ENCODE results near the gene ZFHX3.

The ZFHX3 gene

DNA sequence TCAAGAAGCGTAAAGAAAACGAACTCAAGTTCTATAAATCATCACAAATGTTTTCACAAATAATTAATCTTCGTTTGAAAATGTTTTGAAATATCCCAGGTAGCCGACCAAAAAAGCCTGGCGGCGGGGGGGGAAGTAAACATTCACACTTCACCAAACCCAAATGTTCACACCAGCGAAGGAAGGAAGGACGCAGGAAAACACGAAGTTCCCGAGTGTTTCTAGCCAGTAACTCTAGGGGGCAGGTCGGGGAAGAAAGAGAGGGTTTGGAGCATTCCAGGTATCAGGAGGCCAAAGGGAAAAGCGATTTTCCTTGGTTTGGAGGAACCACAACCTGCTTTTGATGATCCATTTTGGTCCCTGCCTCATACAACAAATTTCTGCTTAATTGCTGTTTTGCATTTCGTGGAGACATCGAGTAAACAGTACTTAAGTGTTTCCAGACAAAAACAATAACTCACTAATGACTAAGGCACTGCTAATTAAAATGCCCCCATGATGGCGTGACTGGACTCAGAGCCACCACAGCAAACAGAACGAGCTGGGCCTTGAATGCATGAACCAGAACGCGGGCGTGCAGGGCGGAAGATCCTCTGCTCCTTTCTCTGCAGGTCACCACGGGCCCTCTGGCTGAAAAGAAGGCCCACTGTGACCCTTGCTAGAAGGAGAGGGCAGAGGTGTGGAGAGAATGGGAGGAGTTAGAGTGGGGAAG lies 16.6 kb downstream of the ZFHX3 start:
- ChIA-PET POLR2A (no interaction called here), CTCF (interaction anchor here (0.9 to 1.0 kb wide), 3 partner anchors 8 to 198 kb away, joined by 3 to 4 read pairs (median 3); no protein-coding TSS in a partner anchor)
- no peak for DNase-seq (ENCODE audit: extremely low spot score)
- TF ChIP-seq, protein P1, sequence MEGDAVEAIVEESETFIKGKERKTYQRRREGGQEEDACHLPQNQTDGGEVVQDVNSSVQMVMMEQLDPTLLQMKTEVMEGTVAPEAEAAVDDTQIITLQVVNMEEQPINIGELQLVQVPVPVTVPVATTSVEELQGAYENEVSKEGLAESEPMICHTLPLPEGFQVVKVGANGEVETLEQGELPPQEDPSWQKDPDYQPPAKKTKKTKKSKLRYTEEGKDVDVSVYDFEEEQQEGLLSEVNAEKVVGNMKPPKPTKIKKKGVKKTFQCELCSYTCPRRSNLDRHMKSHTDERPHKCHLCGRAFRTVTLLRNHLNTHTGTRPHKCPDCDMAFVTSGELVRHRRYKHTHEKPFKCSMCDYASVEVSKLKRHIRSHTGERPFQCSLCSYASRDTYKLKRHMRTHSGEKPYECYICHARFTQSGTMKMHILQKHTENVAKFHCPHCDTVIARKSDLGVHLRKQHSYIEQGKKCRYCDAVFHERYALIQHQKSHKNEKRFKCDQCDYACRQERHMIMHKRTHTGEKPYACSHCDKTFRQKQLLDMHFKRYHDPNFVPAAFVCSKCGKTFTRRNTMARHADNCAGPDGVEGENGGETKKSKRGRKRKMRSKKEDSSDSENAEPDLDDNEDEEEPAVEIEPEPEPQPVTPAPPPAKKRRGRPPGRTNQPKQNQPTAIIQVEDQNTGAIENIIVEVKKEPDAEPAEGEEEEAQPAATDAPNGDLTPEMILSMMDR (IDR thresholded peaks at IDR 0.05; ENCODE audit: control extremely low read depth, extremely low read depth, low read depth, missing control alignments): no peak

DNA sequence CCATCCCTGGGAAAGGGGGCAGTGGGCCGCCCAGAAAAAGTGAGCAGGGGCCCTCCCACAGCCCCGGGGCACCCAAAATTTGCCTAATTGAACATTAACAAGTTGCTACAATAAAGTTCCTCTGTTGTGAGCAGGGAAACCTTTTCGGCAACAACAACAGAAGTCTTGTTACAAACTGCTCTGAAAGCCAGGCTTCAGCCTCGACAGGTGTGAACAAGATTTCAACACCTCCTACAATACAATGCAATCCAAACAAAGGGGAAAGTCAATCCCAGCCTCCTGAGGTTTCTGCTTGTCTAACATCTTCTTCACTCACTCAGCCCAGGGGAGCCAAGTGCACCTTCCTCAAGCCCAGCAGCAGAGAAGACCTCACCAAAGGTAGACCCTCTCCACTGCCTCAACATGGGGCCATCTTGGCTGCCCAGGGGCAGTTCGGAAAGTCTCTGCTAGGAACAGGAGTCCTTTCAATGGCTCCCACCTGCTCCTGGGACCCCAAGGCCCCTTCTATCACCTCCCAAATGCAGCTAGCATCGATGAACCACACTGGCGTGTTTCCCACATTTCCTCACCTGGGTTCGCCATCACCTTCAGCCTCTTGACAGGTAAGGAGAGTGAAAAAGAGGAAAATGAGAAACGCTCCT lies 19.1 kb downstream of the ZFHX3 start:
- TF ChIP-seq, protein P1 (IDR thresholded peaks at IDR 0.05; ENCODE audit: control extremely low read depth, extremely low read depth, low read depth, missing control alignments): no peak
- DNase-seq (ENCODE audit: extremely low spot score): no peak
- CTCF ChIA-PET: no interaction called here
- POLR2A ChIA-PET: no interaction called here

DNA sequence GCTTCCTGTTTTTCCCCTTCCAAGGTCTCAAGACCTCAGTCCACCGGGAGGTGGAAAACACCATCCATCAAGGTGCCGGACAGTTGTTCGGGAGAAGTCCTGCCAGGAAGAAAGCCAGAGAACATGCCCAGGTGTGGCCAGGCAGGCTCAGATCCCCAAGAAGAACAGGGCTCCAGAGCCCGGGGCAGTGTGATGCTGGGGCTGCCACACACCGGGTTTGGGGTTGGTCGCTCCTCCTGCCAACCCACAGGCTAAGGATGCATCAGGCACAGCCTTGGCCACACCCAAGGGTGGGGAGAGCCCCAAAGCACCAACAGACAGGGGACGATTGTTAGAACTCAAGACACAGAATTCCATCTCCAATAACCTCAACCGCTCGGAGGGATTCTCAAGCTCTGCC lies 19.7 kb downstream of the ZFHX3 start:
- TF ChIP-seq, protein P1 (IDR thresholded peaks at IDR 0.05; ENCODE audit: control extremely low read depth, extremely low read depth, low read depth, missing control alignments): no peak
- POLR2A ChIA-PET: no interaction called here
- DNase-seq (ENCODE audit: extremely low spot score): no peak
- CTCF ChIA-PET: no interaction called here

DNA sequence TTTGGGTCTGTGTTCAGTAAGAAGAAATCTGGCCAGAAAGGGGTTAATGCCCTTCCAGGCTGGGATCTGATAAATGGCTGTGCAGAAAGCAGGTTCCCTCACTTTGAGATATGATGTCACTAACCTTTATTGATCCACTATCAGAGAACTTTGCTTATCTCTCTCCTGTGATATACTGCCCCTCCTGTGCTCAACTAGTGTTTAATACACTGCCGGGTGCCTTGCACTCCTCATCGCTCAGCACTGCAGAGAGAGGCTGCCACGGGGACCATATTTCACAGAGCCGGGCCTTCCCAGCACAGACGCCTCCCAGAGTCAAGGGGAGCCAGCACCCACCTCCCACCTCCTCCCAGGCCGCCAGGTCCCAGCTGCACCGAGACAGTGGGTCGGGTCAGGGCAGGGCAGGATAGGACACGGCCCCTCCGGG lies 20.2 kb downstream of the ZFHX3 start:
- POLR2A ChIA-PET: no interaction called here
- no peak for DNase-seq (ENCODE audit: extremely low spot score)
- TF ChIP-seq, protein P1 (IDR thresholded peaks at IDR 0.05; ENCODE audit: control extremely low read depth, extremely low read depth, low read depth, missing control alignments): no peak
- CTCF ChIA-PET: no interaction called here

DNA sequence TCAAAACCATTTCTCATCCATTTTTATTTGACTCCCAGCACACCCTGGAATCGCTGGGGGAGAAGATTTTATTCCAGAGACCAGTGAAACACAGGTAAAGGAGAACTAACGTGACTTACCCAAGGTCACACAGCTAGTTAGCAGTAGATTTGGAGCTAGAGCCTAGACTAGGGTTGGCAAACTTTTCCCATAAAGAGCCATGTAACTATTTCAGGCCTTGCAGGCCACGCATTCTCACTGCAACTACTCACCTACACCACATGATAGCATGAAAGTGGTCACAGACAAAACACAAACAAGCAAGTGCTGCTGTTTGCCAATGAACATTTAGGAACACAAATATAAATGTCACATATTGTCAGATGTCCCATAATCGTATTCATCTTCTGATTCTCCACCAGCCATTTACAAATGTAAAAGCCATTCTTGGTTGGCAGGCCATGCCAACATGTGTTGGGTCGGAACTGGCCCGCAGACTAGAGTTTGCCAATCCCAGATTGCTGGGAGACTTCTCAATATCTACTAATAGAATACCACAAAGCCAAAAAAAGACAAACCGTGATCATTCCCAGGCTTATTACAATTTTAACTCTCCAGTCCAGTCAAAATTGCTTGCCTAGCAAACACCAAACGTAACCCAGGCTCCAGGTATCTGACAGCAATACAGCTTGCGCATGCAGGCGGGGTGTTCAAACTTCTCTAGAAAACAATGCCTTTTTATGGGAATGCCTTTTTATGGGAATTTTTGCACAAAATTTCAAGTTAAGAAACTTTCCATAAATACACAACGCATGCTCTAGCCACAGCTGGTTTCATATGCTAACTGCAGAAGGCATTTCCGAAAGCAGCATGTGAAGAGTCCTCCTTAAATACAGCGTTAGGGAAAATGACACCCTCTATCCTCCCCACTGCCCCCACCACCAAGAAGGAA lies 20.9 kb downstream of the ZFHX3 start:
- POLR2A ChIA-PET: no interaction called here
- CTCF ChIA-PET: no interaction called here
- DNase-seq (ENCODE audit: extremely low spot score): no peak
- TF ChIP-seq, protein P1 (IDR thresholded peaks at IDR 0.05; ENCODE audit: control extremely low read depth, extremely low read depth, low read depth, missing control alignments): no peak

DNA sequence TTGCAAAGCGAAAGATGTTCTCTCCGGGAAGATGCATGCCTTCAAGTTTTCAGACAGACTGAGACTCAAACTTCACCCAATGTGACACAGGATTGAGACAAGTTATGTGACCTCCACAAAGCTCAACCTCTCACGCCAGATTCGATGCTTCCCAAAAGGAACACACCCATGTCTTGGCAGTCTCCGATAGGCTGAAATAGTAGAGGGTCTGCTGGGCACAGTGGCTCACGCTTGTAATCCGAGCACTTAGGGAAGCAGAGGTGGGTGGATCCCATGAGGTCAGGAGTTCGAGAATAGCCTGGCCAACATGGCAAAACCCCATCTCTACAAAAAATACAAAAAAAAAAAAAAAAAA lies 22.1 kb downstream of the ZFHX3 start:
- TF ChIP-seq, protein P1 (IDR thresholded peaks at IDR 0.05; ENCODE audit: control extremely low read depth, extremely low read depth, low read depth, missing control alignments): no peak
- DNase-seq (ENCODE audit: extremely low spot score): no peak
- ChIA-PET CTCF (no interaction called here), POLR2A (no interaction called here)

Measured in GM10248 (cell line).